ENCODE results near the gene ADGB.

The ADGB gene

GRCh38 chr6:146593986-146594385, 4.8 kb upstream of the ADGB start:
- DNase-seq (ENCODE audit: insufficient read length, low spot score) (no peak), FAIRE-seq (no peak)
- no peak for TF ChIP-seq CTCF (IDR thresholded peaks at IDR 0.05; ENCODE audit: insufficient read depth, missing control alignments)

GRCh38 chr6:146594495-146594894, 4.3 kb upstream of the ADGB start:
- no peak for DNase-seq (ENCODE audit: insufficient read length, low spot score)
- FAIRE-seq, result no peak
- no peak for TF ChIP-seq CTCF (IDR thresholded peaks at IDR 0.05; ENCODE audit: insufficient read depth, missing control alignments)

- DNase-seq (ENCODE audit: insufficient read length, low spot score) (no peak), FAIRE-seq (no peak)
- TF ChIP-seq CTCF (IDR thresholded peaks at IDR 0.05; ENCODE audit: insufficient read depth, missing control alignments), result no peak
Observed at GRCh38 chr6:146595972-146596731, 2.6 kb upstream of the ADGB start.

GRCh38 chr6:146601352-146601751, 2.6 kb downstream of the ADGB start:
- FAIRE-seq (no peak), DNase-seq (ENCODE audit: insufficient read length, low spot score) (no peak)
- TF ChIP-seq CTCF (IDR thresholded peaks at IDR 0.05; ENCODE audit: insufficient read depth, missing control alignments), result no peak

- DNase-seq (ENCODE audit: insufficient read length, low spot score) (no peak), FAIRE-seq (no peak)
- TF ChIP-seq CTCF (IDR thresholded peaks at IDR 0.05; ENCODE audit: insufficient read depth, missing control alignments), result no peak
Observed at GRCh38 chr6:146602526-146602925, 3.8 kb downstream of the ADGB start.

- TF ChIP-seq CTCF (IDR thresholded peaks at IDR 0.05; ENCODE audit: insufficient read depth, missing control alignments), result no peak
- DNase-seq (ENCODE audit: insufficient read length, low spot score) (no peak), FAIRE-seq (no peak)
Observed at GRCh38 chr6:146613947-146614346, 15.2 kb downstream of the ADGB start.

GRCh38 chr6:146620655-146621054, 21.9 kb downstream of the ADGB start:
- FAIRE-seq, result no peak
- DNase-seq (ENCODE audit: insufficient read length, low spot score), result no peak
- TF ChIP-seq CTCF (IDR thresholded peaks at IDR 0.05; ENCODE audit: insufficient read depth, missing control alignments), result no peak
